Hepatocyte (in vitro differentiated cells): ENCODE results near the gene LYZL1.

Experiments
- EZH2 ChIP-seq: fragments of 200-600 bp; sonication (generic); IDR thresholded peaks from 2 replicates; pipeline ENCODE4 v1.6.1; 2016; ENCODE audit warnings: antibody characterized with exemption, mild to moderate bottlenecking, borderline replicate concordance
- TF ChIP-seq, protein P1 (sequence below): fragments of 200-600 bp; sonication (generic); IDR thresholded peaks from 2 replicates; pipeline ENCODE4 v1.5.1; 2016; ENCODE audit warnings: antibody characterized with exemption, mild to moderate bottlenecking; ENCODE audit not compliant: poor library complexity

DNA sequence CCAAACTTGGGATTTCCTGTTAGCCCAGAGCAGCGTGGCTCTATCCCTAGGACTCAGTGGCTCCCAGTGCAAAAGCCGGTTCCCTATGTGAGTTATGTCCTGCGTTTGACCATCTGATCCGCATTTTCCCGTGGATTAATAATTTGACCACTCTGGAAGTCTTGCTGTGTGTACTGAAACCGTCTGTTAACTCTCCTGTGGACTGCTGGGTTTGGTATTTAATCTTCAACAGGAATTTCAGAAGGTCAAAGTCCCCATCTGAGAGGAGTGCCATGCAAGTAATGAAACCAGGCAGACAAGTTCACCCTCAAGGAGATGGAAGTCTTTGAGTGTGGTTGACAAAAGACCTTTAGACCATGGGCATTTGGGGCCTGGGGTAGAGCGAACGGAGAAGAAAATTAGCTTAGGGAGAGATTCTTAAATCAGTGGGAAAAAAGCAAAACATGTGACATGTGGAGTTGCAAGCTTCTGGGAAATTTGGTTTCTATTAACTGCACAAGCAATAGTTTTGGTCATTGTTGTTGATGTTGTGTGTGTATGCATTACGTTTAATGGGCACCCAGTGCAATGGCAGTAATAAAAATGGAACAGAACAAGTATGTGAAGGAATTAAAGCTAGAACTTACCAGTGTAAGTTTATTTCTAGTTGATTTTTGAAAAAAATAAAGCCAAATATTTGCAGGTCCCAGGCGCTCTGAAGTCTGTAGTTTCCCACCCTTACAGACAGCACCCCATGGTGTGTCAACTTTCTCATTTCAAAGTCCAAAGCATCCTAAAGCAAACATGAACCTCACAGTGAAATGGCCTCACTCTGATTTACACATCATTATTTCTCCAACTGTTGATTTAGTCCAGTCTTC is 38.2 kb downstream of the LYZL1 start:
- TF ChIP-seq, protein P1, sequence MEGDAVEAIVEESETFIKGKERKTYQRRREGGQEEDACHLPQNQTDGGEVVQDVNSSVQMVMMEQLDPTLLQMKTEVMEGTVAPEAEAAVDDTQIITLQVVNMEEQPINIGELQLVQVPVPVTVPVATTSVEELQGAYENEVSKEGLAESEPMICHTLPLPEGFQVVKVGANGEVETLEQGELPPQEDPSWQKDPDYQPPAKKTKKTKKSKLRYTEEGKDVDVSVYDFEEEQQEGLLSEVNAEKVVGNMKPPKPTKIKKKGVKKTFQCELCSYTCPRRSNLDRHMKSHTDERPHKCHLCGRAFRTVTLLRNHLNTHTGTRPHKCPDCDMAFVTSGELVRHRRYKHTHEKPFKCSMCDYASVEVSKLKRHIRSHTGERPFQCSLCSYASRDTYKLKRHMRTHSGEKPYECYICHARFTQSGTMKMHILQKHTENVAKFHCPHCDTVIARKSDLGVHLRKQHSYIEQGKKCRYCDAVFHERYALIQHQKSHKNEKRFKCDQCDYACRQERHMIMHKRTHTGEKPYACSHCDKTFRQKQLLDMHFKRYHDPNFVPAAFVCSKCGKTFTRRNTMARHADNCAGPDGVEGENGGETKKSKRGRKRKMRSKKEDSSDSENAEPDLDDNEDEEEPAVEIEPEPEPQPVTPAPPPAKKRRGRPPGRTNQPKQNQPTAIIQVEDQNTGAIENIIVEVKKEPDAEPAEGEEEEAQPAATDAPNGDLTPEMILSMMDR, result no peak
- no peak for TF ChIP-seq EZH2
